Vagina (tissue), 2 donors: ENCODE results near the gene GCSAML. TPM values are rescaled to one million over a fixed set of nuclear protein-coding genes. Genes with fewer than 3 reads are reported as not detected.
"Not testable (repeated sequence)": the region's sequence is repeated elsewhere in the genome, so short reads cannot be mapped to it uniquely, and the experiment has no call there.

Source experiments
- DNase-seq, 2 donors: peaks; one replicate each; pipeline ENCODE4 v3.0.0-alpha.2; 2017; ENCODE audit errors: extremely low spot score in 2 of 2
- H3K27ac ChIP-seq: fragments of 200-600 bp; sonication (generic); one replicate; pipeline ENCODE4 v1.5.1; 2019
- H3K27me3 ChIP-seq: fragments of 200-600 bp; sonication (generic); one replicate; pipeline ENCODE4 v1.5.1; 2019
- H3K36me3 ChIP-seq, 2 donors: fragments of 200-600 bp; sonication (generic); one replicate each; pipeline ENCODE4 v1.5.1; 2017 to 2019
- H3K4me1 ChIP-seq: fragments of 200-600 bp; sonication (generic); one replicate; pipeline ENCODE4 v1.5.1; 2019
- H3K4me3 ChIP-seq, 2 donors: fragments of 200-600 bp; sonication (generic); 1 replicate in 1 of 2; 2 replicates in 1 of 2; pipeline ENCODE4 v1.5.1; 2016 to 2019
- H3K9me3 ChIP-seq: fragments of 200-600 bp; sonication (generic); one replicate; pipeline ENCODE4 v1.5.1; 2019
- POLR2A ChIP-seq, 2 donors: fragments of 450-650 bp; IDR thresholded peaks; one replicate each; pipeline ENCODE4 v1.6.1; 2017; ENCODE audit warnings: antibody characterized with exemption in 2 of 2, mild to moderate bottlenecking in 2 of 2, moderate library complexity in 2 of 2
- POLR2AphosphoS5 ChIP-seq, 2 donors: sonication (generic); formaldehyde crosslinking; IDR thresholded peaks; one replicate each; pipeline ENCODE4 v1.9.0; 2017; ENCODE audit warnings: antibody characterized with exemption in 2 of 2, mild to moderate bottlenecking in 2 of 2, low read depth in 1 of 2; ENCODE audit not compliant: insufficient read depth in 1 of 2
- intact Hi-C: fragments of 100-400 bp; cut with DNase I; formaldehyde crosslinking; loops from one replicate; pipeline ENCODE4 v1.15.1; 2023
- total RNA-seq: library from RNA; depleted of rRNA; stranded (reverse); fragments of >200 nt; gene quantifications from one replicate; pipeline ENCODE4 v1.2.3, GENCODE V29; 2016
- TF ChIP-seq, protein P1 (sequence below), 3 experiments: fragments of 450-650 bp in 2 of 3; fragments of 200-600 bp in 1 of 3; sonication (generic) in 1 of 3; IDR thresholded peaks; one replicate each; pipeline ENCODE4 v1.5.1; 2017 to 2019; ENCODE audit warnings: antibody characterized with exemption in 3 of 3, mild to moderate bottlenecking in 2 of 3, moderate library complexity in 2 of 3

GCSAML gene
- not detected for total RNA-seq

DNA sequence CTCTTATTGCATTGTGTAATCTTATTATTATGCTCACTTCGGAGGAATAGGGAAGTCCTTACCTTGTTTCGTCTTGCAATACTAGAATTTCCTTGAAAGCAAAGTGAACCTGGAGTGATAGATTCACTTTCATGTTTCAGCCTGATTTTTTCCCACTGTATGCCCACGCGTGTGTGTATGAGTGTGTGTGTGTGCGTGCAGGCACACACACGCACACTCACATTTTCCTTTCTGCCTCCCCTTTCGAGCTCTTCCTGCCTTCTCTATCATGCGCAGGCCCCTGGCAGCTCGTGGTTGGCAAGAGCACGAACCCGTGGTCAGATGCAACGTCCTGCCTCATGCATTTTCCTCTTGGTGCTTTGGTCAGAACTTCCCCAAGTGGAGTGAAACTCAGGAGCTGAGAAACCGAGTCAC lies at the start of gene GCSAML:
TSS of gene GCSAML (plus strand) at position 366 of the 414 bp plus-strand sequence. CDS start 58 bp downstream, outside the sequence.
- Histone ChIP-seq H3K27me3 (no peaks in the 10 kb centered on the region), H3K27ac (no peak within 1 kb of the TSS), H3K36me3 (no peaks in the 10 kb centered on the region), H3K9me3 (no peaks in the 10 kb centered on the region), H3K4me3 (no peak within 1 kb of the TSS), H3K4me1 (no peaks in the 10 kb centered on the region)
- no peak for TF ChIP-seq POLR2AphosphoS5 (IDR thresholded peaks at IDR 0.05; ENCODE audit: insufficient read depth in 1 of 2, low read depth in 1 of 2)
- no peak for TF ChIP-seq POLR2A (IDR thresholded peaks at IDR 0.05)
- TF ChIP-seq, protein P1, sequence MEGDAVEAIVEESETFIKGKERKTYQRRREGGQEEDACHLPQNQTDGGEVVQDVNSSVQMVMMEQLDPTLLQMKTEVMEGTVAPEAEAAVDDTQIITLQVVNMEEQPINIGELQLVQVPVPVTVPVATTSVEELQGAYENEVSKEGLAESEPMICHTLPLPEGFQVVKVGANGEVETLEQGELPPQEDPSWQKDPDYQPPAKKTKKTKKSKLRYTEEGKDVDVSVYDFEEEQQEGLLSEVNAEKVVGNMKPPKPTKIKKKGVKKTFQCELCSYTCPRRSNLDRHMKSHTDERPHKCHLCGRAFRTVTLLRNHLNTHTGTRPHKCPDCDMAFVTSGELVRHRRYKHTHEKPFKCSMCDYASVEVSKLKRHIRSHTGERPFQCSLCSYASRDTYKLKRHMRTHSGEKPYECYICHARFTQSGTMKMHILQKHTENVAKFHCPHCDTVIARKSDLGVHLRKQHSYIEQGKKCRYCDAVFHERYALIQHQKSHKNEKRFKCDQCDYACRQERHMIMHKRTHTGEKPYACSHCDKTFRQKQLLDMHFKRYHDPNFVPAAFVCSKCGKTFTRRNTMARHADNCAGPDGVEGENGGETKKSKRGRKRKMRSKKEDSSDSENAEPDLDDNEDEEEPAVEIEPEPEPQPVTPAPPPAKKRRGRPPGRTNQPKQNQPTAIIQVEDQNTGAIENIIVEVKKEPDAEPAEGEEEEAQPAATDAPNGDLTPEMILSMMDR (IDR thresholded peaks at IDR 0.05): no peak
- intact Hi-C loops: no loop called here
- no peak for DNase-seq

DNA sequence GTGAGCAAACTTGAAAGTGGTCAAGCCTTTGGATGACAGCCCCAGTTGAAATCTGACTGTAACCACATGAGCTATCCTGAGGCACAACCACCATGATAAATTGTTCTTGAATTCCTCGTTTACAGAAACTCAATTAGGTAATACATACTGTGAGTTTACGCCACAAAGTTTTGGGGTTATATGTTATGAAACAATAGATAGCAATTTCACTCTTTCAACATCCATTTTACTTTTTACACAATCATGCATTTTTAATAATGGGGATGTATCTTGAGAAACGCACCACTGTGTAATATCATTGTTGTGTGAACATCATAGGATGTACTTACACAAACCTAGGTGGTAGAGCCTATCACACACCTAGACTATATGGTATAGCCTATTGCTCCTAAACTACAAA lies 48.1 kb upstream of the GCSAML start:
- Histone ChIP-seq H3K4me3 (no peak overlapping the region), H3K27ac (no peak overlapping the region), H3K36me3 (no peaks in the 10 kb centered on the region), H3K9me3 (no peaks in the 10 kb centered on the region), H3K27me3 (no peaks in the 10 kb centered on the region), H3K4me1 (no peaks in the 10 kb centered on the region)
- TF ChIP-seq POLR2AphosphoS5 (IDR thresholded peaks at IDR 0.05; ENCODE audit: insufficient read depth in 1 of 2, low read depth in 1 of 2): no peak
- TF ChIP-seq, protein P1 (IDR thresholded peaks at IDR 0.05): no peak
- no peak for TF ChIP-seq POLR2A (IDR thresholded peaks at IDR 0.05)
- no peak for DNase-seq
- intact Hi-C loops: no loop called here

DNA sequence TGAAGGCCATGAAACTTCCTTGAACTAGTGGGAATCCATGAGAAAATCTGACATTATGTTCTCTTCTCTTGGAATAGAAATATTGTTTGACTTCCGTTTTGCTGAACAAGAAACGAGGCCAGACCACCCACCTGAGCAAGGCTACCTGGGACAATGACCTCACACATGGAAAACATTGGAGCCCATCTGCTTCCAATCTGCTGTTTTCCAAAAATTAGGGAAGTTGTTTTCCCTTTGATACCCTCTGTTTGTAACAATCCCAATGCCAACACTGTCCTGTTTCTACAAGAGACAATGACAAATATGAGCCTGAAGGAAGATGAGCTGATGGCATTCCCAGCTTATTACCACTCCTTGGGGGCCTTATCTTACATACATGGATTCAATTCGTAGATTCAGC lies 42.1 kb upstream of the GCSAML start:
- Histone ChIP-seq H3K4me3 (no peak overlapping the region), H3K27ac (no peak overlapping the region), H3K9me3 (no peaks in the 10 kb centered on the region), H3K27me3 (no peaks in the 10 kb centered on the region), H3K4me1 (no peaks in the 10 kb centered on the region), H3K36me3 (no peaks in the 10 kb centered on the region)
- DNase-seq: no peak
- intact Hi-C loops: no loop called here
- TF ChIP-seq POLR2A (IDR thresholded peaks at IDR 0.05) (no peak), POLR2AphosphoS5 (IDR thresholded peaks at IDR 0.05; ENCODE audit: insufficient read depth in 1 of 2, low read depth in 1 of 2) (no peak)
- TF ChIP-seq, protein P1 (IDR thresholded peaks at IDR 0.05): no peak

DNA sequence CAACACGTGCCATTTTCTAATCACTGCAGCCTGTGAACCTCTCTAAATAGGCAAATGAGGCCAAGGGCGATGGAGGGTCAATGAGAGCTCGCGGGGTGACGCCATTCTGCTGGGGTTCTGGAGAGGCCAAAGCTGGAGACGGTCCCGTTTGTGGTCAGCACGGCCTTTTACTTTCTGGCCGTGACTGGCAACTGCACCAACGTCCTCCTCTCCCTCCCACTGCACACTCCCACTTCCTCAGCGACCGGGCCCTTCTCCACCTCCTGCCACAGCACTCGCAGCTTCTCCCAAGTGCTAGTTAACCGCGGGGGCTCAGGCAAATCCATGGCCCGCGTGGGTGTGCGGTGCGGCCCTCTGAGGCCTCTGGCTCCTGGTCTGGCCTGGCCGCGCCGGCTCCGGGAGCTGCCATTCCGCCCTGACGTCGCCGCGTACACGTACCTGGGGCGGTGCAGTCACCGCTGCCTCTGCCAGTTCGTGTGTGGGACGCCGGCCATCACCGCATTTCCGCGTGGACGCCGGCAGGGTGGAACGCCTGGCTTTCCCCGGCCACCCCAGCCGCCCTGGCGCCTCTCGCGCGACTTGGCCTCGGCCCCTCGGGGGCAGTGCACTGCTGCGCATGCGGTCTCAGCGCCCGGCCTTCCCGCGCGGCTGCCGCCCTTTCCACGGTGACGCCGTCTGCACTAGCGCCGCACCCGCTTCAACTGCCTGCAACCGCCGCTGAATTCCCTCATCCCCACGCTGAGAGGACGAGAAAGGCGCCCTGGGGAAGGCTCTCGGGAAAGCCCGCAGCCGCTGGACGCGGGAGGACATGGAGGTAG lies 30.9 kb upstream of the GCSAML start:
- no peak for DNase-seq

DNA sequence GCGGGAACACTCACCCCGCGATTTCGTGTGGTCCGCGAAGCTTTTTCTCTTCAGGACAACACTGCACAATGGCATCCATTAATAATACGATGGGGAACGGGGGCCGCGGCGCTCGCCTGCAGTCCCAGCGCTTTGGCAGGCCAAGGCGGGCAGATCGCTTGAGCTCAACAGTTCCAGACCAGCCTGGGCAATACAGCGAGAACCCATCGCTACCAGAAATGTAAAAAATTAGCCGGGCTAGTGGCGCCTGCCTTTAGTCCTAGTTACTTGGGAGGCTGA lies 30.4 kb upstream of the GCSAML start:
- H3K27ac ChIP-seq: no peak overlapping the region
- no peaks in the 10 kb centered on the region for H3K27me3 ChIP-seq
- intact Hi-C loops: no loop called here
- no peaks in the 10 kb centered on the region for H3K36me3 ChIP-seq
- TF ChIP-seq POLR2AphosphoS5 (IDR thresholded peaks at IDR 0.05; ENCODE audit: insufficient read depth in 1 of 2, low read depth in 1 of 2) (no peak), POLR2A (IDR thresholded peaks at IDR 0.05) (no peak)
- TF ChIP-seq, protein P1 (IDR thresholded peaks at IDR 0.05): no peak
- H3K4me1 ChIP-seq: no peaks in the 10 kb centered on the region
- no peak for DNase-seq
- H3K4me3 ChIP-seq: no peak overlapping the region
- H3K9me3 ChIP-seq: no peaks in the 10 kb centered on the region

More for the DNA sequence above, 30.9 kb upstream of the GCSAML start:
- H3K27ac ChIP-seq: no peak overlapping the region
- H3K4me1 ChIP-seq: no peaks in the 10 kb centered on the region
- TF ChIP-seq POLR2AphosphoS5 (IDR thresholded peaks at IDR 0.05; ENCODE audit: insufficient read depth in 1 of 2, low read depth in 1 of 2) (no peak), POLR2A (IDR thresholded peaks at IDR 0.05) (no peak)
- TF ChIP-seq, protein P1 (IDR thresholded peaks at IDR 0.05): no peak
- H3K27me3 ChIP-seq: no peaks in the 10 kb centered on the region
- intact Hi-C loops: no loop called here
- no peaks in the 10 kb centered on the region for H3K36me3 ChIP-seq
- no peaks in the 10 kb centered on the region for H3K9me3 ChIP-seq
- no peak overlapping the region for H3K4me3 ChIP-seq

DNA sequence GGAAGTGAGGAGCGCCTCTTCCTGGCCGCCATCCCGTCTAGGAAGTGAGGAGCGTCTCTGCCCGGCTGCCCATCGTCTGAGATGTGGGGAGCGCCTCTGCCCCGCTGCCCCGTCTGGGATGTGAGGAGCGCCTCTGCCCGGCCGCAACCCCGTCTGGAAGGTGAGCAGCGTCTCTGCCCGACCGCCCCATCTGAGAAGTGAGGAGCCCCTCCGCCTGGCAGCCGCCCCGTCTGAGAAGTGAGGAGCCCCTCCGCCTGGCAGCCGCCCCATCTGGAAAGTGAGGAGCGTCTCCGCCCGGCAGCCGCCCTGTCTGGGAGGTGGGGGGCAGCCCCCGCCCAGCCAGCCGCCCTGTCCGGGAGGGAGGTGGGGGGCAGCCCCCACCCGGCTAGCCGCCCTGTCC lies 27.0 kb upstream of the GCSAML start:
- H3K9me3 ChIP-seq, H3K4me3 ChIP-seq, H3K27ac ChIP-seq, H3K4me1 ChIP-seq, intact Hi-C loops, DNase-seq, H3K36me3 ChIP-seq, H3K27me3 ChIP-seq: not testable (repeated sequence)
